A673 (cell line): ENCODE measurements around the gene TMEM95.

Experiments used
- EZH2 ChIP-seq: fragments of 200-600 bp; sonication (generic); IDR thresholded peaks from 2 replicates; pipeline ENCODE4 v1.6.1; 2017; ENCODE audit warnings: borderline replicate concordance, low read depth, mild to moderate bottlenecking, mixed read lengths, antibody characterized with exemption, low read length; ENCODE audit not compliant: poor library complexity, severe bottlenecking
- TF ChIP-seq, protein P1 (sequence below): fragments of 300-800, 200-600 bp; sonication (generic); conservative IDR thresholded peaks from 2 replicates; pipeline ENCODE4 v1.5.1; 2017; ENCODE audit warnings: low read depth, mild to moderate bottlenecking, antibody characterized with exemption, low read length, moderate library complexity, mixed read lengths

DNA sequence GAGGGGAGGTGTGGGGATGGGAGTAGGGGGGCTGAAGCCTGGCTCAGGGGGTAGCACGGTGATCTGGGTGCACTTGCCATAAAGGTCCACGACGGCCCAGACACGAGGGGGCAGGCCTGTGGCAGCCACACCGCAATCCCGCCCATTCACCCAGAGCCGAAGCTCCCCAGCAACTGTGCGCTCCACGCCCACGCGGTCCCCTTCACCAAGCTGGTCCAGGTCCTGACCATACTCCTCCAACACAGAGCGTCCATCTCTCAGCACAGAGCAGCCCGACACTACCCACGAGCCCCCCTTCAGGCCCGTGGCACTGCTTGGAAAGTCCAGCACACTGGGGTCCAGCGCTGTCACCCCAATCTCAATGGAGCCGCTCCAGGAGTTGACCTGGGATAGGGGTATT is 27.5 kb upstream of the TMEM95 start:
- TF ChIP-seq, protein P1, sequence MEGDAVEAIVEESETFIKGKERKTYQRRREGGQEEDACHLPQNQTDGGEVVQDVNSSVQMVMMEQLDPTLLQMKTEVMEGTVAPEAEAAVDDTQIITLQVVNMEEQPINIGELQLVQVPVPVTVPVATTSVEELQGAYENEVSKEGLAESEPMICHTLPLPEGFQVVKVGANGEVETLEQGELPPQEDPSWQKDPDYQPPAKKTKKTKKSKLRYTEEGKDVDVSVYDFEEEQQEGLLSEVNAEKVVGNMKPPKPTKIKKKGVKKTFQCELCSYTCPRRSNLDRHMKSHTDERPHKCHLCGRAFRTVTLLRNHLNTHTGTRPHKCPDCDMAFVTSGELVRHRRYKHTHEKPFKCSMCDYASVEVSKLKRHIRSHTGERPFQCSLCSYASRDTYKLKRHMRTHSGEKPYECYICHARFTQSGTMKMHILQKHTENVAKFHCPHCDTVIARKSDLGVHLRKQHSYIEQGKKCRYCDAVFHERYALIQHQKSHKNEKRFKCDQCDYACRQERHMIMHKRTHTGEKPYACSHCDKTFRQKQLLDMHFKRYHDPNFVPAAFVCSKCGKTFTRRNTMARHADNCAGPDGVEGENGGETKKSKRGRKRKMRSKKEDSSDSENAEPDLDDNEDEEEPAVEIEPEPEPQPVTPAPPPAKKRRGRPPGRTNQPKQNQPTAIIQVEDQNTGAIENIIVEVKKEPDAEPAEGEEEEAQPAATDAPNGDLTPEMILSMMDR, result no peak
- TF ChIP-seq EZH2, result no peak
